ENCODE measurements around the gene KISS1R.
"Not testable (repeated sequence)": the region's sequence is repeated elsewhere in the genome, so short reads cannot be mapped to it uniquely, and the experiment has no call there.

The KISS1R gene

GRCh38 chr19:887072-887471, 30.1 kb upstream of the KISS1R start:
- Histone ChIP-seq H3K4me1 (peaks cover 16% of the 10 kb centered on the region), H3K36me3 (peaks cover 54% of the 10 kb centered on the region), H3K27me3 (no peaks in the 10 kb centered on the region; the same call in 1 of the 2 replicates), H3K9me3 (no peaks in the 10 kb centered on the region), H3K4me3 (ENCODE audit: low read depth, low read length) (no peak overlapping the region)
- TF ChIP-seq CTCF (IDR thresholded peaks at IDR 0.05; ENCODE audit: low read depth, low read length): no peak
- DNase-seq: peak; percentile 89

GRCh38 chr19:887599-887998, 29.5 kb upstream of the KISS1R start:
- Histone ChIP-seq H3K27me3 (no peaks in the 10 kb centered on the region; the same call in 1 of the 2 replicates), H3K36me3 (peaks cover 51% of the 10 kb centered on the region), H3K4me3 (ENCODE audit: low read depth, low read length) (no peak overlapping the region), H3K4me1 (peaks cover 16% of the 10 kb centered on the region), H3K9me3 (no peaks in the 10 kb centered on the region)
- no peak for TF ChIP-seq CTCF (IDR thresholded peaks at IDR 0.05; ENCODE audit: low read depth, low read length)
- DNase-seq: no peak

GRCh38 chr19:888581-889385, 28.4 kb upstream of the KISS1R start:
- H3K4me1 ChIP-seq: peaks cover 16% of the 10 kb centered on the region
- no peak for DNase-seq
- no peaks in the 10 kb centered on the region; the same call in 1 of the 2 replicates for H3K27me3 ChIP-seq
- peaks cover 47% of the 10 kb centered on the region for H3K36me3 ChIP-seq
- no peaks in the 10 kb centered on the region for H3K9me3 ChIP-seq
- TF ChIP-seq CTCF (IDR thresholded peaks at IDR 0.05; ENCODE audit: low read depth, low read length): no peak
- H3K4me3 ChIP-seq (ENCODE audit: low read depth, low read length): no peak overlapping the region

GRCh38 chr19:889662-890295, 27.4 kb upstream of the KISS1R start:
- no peaks in the 10 kb centered on the region for H3K9me3 ChIP-seq
- H3K4me3 ChIP-seq (ENCODE audit: low read depth, low read length): no peak overlapping the region
- H3K4me1 ChIP-seq: peaks cover 13% of the 10 kb centered on the region
- no peak for TF ChIP-seq CTCF (IDR thresholded peaks at IDR 0.05; ENCODE audit: low read depth, low read length)
- no peaks in the 10 kb centered on the region; the same call in 1 of the 2 replicates for H3K27me3 ChIP-seq
- peaks cover 40% of the 10 kb centered on the region for H3K36me3 ChIP-seq
- DNase-seq: no peak

- H3K27me3 ChIP-seq: no peaks in the 10 kb centered on the region; the same call in 1 of the 2 replicates
- H3K36me3 ChIP-seq: peaks cover 29% of the 10 kb centered on the region
- TF ChIP-seq CTCF (IDR thresholded peaks at IDR 0.05; ENCODE audit: low read depth, low read length): no peak
- H3K4me1 ChIP-seq: peaks cover 9% of the 10 kb centered on the region
- no peak for DNase-seq
- H3K9me3 ChIP-seq: no peaks in the 10 kb centered on the region
- no peak overlapping the region for H3K4me3 ChIP-seq (ENCODE audit: low read depth, low read length)
Measured at GRCh38 chr19:890831-891230, 26.3 kb upstream of the KISS1R start.

- not testable (repeated sequence) for DNase-seq, H3K9me3 ChIP-seq
Measured at GRCh38 chr19:891421-892200, 25.5 kb upstream of the KISS1R start.

More at GRCh38 chr19:891421-892200, 25.5 kb upstream of the KISS1R start:
- Histone ChIP-seq H3K4me3 (ENCODE audit: low read depth, low read length) (peak overlapping the region; percentile 71), H3K36me3 (peaks cover 23% of the 10 kb centered on the region)
- H3K4me1 ChIP-seq, H3K27me3 ChIP-seq: not testable (repeated sequence)

Measured in BE2C (cell line).